Cardiac fibroblast (primary cell): ENCODE results near the gene DRP2.
"Not testable (repeated sequence)": the region's sequence is repeated elsewhere in the genome, so short reads cannot be mapped to it uniquely, and the experiment has no call there.

Source experiments
- DNase-seq, 2 donors: peaks; one replicate each; pipeline versions ENCODE4 v3.0.0 to v3.0.0-alpha.2; 2010; ENCODE audit warnings: low read depth in 2 of 2
- H3K4me3 ChIP-seq, 2 donors: replicated peaks in 1 of 2; 1 replicate in 1 of 2; 2 replicates in 1 of 2; pipeline ENCODE4 v1.5.1; 2011; ENCODE audit warnings: low read depth in 2 of 2, low read length in 2 of 2, mild to moderate bottlenecking in 2 of 2, moderate library complexity in 1 of 2
- TF ChIP-seq, protein P1 (sequence below): IDR thresholded peaks from one replicate; pipeline ENCODE4 v1.5.1; 2011; ENCODE audit warnings: low read depth, mild to moderate bottlenecking, low read length, inconsistent platforms

The DRP2 gene

GRCh38 chrX:101262590-101262989, 43.0 kb downstream of the DRP2 start:
- no peak overlapping the region for H3K4me3 ChIP-seq
- no peak for DNase-seq
- TF ChIP-seq, protein P1, sequence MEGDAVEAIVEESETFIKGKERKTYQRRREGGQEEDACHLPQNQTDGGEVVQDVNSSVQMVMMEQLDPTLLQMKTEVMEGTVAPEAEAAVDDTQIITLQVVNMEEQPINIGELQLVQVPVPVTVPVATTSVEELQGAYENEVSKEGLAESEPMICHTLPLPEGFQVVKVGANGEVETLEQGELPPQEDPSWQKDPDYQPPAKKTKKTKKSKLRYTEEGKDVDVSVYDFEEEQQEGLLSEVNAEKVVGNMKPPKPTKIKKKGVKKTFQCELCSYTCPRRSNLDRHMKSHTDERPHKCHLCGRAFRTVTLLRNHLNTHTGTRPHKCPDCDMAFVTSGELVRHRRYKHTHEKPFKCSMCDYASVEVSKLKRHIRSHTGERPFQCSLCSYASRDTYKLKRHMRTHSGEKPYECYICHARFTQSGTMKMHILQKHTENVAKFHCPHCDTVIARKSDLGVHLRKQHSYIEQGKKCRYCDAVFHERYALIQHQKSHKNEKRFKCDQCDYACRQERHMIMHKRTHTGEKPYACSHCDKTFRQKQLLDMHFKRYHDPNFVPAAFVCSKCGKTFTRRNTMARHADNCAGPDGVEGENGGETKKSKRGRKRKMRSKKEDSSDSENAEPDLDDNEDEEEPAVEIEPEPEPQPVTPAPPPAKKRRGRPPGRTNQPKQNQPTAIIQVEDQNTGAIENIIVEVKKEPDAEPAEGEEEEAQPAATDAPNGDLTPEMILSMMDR = no peak

DNA sequence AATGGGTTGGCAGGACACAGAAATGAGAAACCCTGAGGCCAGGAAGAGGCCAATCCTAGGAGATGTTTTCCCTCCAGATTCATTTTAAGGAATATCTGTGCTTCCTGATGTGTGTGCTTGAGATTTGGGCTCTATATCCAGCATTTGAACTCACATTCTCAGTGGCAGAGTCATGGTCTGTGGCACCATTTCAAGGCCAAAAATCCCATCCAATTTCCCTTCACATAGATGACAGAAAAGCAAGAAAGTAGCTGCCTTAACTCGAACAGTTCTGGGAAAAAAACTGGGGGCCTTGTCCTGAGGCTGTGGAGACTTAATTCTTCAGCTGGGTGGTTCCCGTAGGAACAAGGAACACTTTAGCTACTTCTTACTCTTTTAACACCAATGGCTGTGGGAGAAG, 44.2 kb downstream of the DRP2 start:
- TF ChIP-seq, protein P1 = no peak
- no peak overlapping the region for H3K4me3 ChIP-seq
- peak in 1 of 2 donors; percentile 21 for DNase-seq

DNA sequence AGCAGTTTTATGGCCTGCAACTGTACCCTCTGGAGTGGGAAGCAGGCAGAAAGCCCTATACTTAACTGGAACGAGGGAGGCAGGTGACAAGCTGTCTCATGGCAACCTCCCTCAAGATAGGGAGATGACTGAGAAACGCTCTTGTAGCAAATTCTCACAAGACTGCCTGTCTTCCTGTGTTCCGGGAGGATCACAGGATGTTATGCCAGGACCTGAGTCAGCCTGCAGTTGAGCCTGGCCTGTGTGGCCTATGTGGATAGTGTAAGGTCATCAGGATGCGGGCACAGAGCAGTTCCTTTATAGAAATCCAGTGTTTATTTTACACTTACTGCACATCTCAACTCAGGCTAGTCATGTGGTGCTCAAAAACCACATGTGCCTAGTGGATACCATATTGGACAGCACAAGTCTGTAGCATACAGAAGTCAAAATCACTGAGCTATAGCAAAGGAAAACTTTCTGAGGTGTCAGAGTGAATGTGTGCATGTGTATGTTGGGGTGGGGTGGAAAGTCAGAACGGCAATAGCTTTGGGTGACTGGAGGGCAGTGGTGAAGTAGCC, 46.4 kb downstream of the DRP2 start:
- DNase-seq = peak; percentile 44 to 83
- TF ChIP-seq, protein P1 = no peak
- no peak overlapping the region for H3K4me3 ChIP-seq

DNA sequence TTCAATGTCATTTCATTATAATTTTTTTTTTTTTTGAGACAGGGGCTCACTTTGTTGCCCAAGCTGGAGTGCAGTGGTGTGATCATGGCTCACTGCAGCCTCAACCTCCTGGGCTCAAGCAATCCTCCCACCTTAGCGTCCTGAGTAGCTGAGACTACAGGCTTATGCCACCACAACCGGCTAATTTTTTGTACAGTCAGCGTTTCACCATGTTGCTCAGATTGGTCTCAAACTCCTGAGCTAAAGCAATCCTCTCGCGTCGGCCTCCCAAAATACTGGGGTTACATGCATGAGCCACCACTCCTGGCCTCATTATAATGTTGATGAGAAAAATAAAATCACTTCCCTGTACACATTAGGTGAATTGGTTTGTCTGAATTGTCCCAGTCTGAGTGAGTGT, 54.6 kb downstream of the DRP2 start:
- no peak for DNase-seq
- TF ChIP-seq, protein P1 = no peak
- no peak overlapping the region for H3K4me3 ChIP-seq

DNA sequence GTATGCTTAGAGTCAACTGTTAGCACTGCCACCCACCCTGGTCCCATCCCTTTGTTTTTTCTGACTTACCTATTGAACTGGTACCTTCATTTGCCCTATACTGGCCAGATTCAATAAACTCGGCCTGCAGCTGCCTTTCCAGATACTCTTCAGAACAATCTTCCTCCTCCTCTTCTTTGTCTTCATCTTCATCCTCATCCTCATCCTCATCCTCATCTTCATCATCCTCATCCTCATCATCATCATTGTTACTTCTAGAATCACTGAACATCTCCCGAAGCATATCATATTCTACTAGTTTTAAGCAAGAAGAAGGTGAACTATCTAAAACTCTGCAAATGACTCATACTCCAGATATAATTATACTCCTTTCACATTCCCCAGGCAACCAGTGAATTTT, 56.7 kb downstream of the DRP2 start:
- TF ChIP-seq, protein P1 = no peak
- no peak overlapping the region for H3K4me3 ChIP-seq
- no peak for DNase-seq

GRCh38 chrX:101287402-101287801, 67.8 kb downstream of the DRP2 start:
- H3K4me3 ChIP-seq = no peak overlapping the region
- TF ChIP-seq, protein P1 = peak; percentile 53
- peak; percentile 56 to 69 for DNase-seq

GRCh38 chrX:101290957-101291603, 71.5 kb downstream of the DRP2 start, which contains the start of gene TAF7L:
TAF7L (minus strand) TSS chrX:101291334; CDS start chrX:101287543, 3,791 bp downstream.
- TF ChIP-seq, protein P1 = no peak
- peak within 1 kb of the TSS in 1 of 2 donors; percentile 18 for H3K4me3 ChIP-seq
- DNase-seq = peak; percentile 5 to 6

DNA sequence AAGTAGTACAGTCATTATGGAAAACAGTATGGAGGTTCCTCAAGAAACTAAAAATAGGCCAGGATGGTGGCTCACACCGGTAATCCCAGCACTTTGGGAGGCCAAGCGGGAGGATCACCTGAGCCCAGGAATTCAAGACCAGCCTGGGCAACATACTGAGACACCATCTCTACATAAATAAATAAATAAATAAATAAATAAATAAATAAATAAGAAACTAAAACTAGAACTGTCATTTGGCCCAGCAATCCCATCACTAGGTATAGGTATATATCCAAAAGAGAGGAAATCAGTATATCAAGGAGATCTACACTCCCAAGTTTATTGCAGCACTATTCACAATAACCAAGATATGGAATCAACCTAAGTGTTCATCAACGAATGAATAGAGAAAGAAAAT, 76.0 kb downstream of the DRP2 start:
- not testable (repeated sequence) for DNase-seq, H3K4me3 ChIP-seq
